Muscle of arm (tissue), 12 donors: ENCODE data around the gene HK3. TPM values are rescaled to one million over a fixed set of nuclear protein-coding genes. Genes with fewer than 3 reads are reported as not detected.

Experiments used
- DNase-seq: peaks from one replicate; pipeline ENCODE4 v3.0.0-alpha.2; 2013
- polyA plus RNA-seq, 12 donors: library from polyadenylated mRNA; unstranded; fragments of 120-200 nt; gene quantifications; one replicate each; pipeline ENCODE4 v1.2.1, GENCODE V29; 2013; ENCODE audit not compliant: insufficient read length in 12 of 12

Gene HK3
- polyA plus RNA-seq, 12 donors, result 0.24 to 3.9 (median 1.2) TPM; not detected in 2

DNA sequence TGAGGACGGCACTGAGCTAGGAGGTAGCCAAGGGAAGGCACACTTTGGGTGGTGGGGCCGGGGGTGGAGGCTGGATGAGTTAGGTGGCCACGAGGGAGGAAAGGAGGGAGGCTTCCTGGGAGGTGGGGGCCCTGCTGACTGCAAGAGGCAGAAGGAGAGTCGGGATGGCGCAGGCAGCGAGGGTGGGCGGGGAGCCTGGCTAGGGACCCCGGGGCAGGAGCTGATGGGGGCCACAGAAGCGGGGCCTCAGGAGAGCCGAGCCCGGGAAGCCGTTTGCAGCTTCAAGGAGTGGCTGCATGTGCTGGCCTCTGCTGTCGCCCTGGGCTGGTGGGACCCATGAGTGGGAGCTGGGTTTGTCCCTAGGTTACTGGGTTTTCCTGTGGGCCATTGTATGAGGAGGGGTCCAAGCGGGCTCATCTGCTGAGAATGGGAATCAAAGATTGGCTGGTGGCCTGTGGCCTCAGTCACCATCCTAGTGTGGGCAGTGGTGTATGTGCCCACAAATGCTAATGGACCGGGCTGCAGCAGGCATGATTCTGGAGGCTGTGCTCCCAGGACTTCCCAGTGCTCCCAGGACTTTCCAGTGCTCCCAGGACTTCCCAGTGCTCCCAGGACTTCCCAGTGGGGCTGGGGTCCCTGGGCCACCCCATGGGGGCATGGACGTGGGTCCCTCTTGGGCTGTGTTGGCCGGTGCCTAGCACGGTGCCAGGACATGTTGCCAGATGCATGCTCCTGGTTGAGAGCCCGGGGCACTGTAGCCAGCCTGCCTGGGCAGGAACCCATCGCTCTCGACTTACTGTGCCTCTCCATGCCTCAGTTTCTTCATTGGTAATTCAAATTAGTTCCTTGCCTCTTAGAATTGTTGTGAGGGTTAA lies 48.5 kb downstream of the HK3 start:
- no peak for DNase-seq

GRCh38 chr5:176849611-176850227 lies 49.4 kb downstream of the HK3 start:
- DNase-seq, result no peak

DNA sequence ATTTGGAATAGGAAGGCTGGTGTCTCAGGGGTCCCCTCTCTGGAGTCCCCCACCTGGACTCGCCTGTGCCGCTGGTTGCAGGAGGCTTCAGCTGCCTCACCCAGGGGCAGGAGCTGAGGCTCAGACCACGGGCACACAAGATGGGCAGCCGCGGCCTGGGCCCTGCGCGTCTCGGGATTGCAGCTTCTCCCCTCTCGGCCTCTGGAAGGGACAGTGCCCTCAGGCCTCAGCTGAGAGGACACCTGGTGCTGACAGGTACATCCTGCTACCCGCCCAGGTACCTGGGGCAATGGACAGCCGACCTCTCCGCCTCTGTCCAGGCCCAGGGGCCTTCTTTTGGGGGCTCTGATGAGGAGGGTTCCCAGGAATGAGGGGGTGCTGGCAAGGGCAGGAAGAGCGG lies 50.5 kb downstream of the HK3 start:
- DNase-seq, result no peak

DNA sequence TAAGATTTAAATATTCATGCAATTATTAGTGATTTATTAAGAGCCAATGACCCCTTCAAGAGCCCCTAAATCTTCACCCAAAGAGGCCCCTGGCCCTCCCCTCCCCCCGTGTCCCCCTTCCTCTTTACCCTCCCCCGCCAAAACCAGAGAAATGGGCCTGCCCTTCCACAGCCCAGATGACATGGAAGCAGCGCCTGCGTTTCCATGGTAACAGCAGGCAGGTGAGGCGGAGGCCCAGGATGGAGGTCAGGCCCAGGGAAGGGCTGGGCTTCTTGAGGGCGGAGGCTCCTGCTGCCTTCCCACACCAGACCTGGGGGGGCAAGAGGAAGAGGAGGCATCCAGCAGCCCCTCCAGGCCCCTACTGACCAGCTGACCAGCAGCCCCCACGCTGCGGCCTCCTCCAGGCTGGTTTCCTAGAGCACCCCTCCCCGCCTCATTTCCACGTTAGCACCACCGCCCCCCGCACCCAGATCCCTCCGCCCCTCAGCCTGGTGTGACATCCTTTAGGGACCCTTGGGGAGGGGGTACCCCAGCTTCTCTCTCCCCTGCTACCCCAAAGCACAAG lies 51.3 kb downstream of the HK3 start:
- no peak for DNase-seq

DNA sequence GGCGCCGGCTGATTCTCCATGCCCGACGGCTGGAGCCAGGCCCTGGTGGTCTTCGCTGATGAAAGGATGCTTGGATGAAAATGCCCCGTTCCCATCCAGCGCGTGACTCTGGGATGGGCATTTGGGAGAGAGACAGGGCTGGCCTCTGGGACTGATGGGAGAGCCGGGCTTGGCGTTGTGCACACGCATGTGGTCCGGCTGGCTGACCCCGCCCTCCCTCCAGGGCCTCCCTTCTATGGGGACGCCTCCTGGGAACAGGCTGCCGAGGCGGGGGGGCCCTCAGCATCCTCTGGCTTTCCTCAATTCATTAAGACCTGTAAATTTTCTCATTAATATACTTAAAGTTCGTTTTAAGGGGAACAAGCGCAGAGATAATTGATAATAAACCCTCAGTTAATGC lies 52.0 kb downstream of the HK3 start:
- no peak for DNase-seq

- no peak for DNase-seq
Measured at GRCh38 chr5:176846335-176847140, 52.6 kb downstream of the HK3 start.

DNA sequence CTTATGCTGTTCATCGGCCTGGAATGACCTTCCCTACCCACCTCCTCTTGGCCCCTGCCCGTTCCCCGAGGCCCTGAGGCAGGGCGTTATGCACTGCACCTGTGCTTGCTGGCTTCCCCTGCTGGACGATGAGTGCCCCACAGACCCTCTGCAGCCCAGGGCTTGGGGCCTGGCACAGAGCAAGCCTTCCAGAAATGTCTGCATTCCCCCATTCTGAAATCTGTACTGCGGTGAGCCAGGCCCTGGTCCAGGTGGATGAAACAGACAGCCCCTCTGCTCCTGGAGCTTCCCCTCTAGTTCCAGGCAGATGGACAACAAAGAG lies 53.8 kb downstream of the HK3 start:
- DNase-seq, result no peak

GRCh38 chr5:176844706-176845391 lies 54.3 kb downstream of the HK3 start:
- DNase-seq, result no peak

GRCh38 chr5:176844281-176844680 lies 54.9 kb downstream of the HK3 start:
- no peak for DNase-seq

GRCh38 chr5:176843673-176844072 lies 55.5 kb downstream of the HK3 start:
- DNase-seq, result no peak

DNA sequence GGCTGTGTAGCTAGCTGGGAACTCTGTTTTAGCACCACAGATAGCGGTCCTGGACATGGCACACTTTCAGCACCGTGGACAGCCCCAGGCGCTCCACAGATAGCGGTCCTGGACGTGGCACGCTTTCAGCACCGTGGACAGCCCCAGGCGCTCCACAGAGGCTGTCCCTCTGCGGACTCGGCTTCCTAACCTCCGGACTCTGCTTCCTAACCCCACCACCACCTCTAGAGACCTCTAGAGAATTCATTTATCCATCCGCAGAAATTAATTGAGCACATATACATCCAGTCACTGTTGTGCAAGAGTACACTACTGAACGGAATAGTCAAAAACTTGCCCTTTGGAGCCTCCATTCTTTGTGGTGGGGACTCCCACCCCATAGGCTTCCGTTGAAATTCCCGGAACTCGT lies 61.4 kb downstream of the HK3 start:
- DNase-seq, result peak; percentile 91

- no peak for DNase-seq
Measured at GRCh38 chr5:176836811-176837706, 62.1 kb downstream of the HK3 start.

- no peak for DNase-seq
Measured at GRCh38 chr5:176835918-176836317, 63.2 kb downstream of the HK3 start.

GRCh38 chr5:176833286-176833685 lies 65.9 kb downstream of the HK3 start:
- DNase-seq, result no peak

DNA sequence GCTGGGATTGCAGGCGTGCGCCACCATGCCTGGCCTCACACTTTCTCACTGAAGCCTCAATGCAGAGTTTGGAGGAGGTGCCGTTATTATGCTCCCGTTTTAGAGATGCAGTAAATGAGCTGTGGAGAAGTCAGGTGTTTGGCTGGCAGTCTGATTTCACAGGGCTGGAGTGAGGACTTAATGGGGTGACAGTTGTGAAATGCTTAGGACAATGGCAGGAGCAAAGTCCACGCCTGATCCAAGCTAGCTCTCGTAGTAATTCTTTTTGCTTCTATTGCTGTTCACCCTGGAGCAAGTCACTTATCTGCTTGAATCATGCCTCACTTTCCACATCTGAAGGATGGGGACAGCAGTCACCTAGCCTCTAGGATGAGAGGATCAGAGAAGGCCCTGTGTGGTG lies 67.0 kb downstream of the HK3 start:
- no peak for DNase-seq

GRCh38 chr5:176831425-176831824 lies 67.7 kb downstream of the HK3 start:
- DNase-seq, result no peak

DNA sequence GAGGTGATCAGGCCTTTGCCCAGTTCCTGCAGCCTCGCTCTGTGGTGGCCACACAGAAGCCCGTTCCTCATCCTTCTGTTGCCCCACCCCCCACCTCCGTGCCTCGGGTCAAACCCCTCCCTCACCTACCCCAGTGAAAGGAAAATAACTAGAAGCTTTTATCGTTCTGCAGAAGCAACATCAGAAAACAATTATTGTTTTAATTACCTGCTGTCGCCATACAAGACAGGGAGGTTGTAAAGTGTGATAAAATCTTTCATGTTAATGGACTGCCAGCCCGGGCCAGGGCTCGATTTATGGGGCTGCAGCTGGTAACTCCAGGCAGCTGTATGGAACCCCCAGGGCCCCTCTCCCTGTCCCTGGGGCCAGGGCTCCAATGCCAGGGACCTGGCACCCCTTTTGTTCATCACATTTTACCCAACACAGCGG lies 68.1 kb downstream of the HK3 start:
- DNase-seq, result no peak
